ENCODE measurements around the gene FAM107B.
A peak's percentile ranks its signal among the peaks of the same experiment; 100 is the strongest.

FAM107B gene

GRCh38 chr10:14585287-14586193 lies 189.2 kb downstream of the FAM107B start:
- Histone ChIP-seq H3K27me3 (ENCODE audit: control insufficient read depth, insufficient read depth, low read length) (no peaks in the 10 kb centered on the region), H3K36me3 (ENCODE audit: control insufficient read depth, insufficient read depth, low read length) (no peaks in the 10 kb centered on the region), H3K9me3 (ENCODE audit: control insufficient read depth, insufficient read depth, low read depth, low read length) (no peaks in the 10 kb centered on the region), H3K27ac (ENCODE audit: low read depth, low read length) (peak overlapping the region; percentile 16; the same call in 1 of the 2 replicates), H3K4me3 (ENCODE audit: low read depth, low read length) (peak overlapping the region; percentile 21), H3K4me1 (ENCODE audit: control insufficient read depth, insufficient read depth, low read length) (peaks cover 29% of the 10 kb centered on the region), H3K9ac (ENCODE audit: low read length) (peak overlapping the region; percentile 15)

DNA sequence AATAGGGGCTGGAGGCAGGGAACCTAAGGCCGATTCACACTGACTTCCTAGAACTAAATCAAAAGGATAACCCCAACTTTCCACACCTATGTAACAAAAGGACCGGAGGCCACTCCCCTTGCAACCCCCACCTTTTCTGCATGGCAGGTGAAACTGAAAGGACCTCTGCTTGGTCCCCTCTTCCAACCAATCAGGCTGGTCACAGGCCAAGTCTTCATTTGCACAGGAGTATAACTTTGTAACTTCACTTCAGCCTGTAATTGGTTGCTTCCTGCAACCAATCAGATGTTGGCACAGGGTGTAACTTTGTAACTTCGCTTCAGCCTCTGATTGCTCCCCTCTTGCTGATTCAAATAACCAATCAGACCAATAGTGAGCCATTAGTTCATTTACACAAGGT lies 190.0 kb downstream of the FAM107B start:
- H3K4me1 ChIP-seq (ENCODE audit: control insufficient read depth, insufficient read depth, low read length) = peaks cover 29% of the 10 kb centered on the region
- no peak overlapping the region for H3K4me3 ChIP-seq (ENCODE audit: low read depth, low read length)
- H3K9ac ChIP-seq (ENCODE audit: low read length) = no peak overlapping the region
- no peaks in the 10 kb centered on the region for H3K36me3 ChIP-seq (ENCODE audit: control insufficient read depth, insufficient read depth, low read length)
- no peak overlapping the region for H3K27ac ChIP-seq (ENCODE audit: low read depth, low read length)
- H3K9me3 ChIP-seq (ENCODE audit: control insufficient read depth, insufficient read depth, low read depth, low read length) = no peaks in the 10 kb centered on the region
- no peaks in the 10 kb centered on the region for H3K27me3 ChIP-seq (ENCODE audit: control insufficient read depth, insufficient read depth, low read length)

DNA sequence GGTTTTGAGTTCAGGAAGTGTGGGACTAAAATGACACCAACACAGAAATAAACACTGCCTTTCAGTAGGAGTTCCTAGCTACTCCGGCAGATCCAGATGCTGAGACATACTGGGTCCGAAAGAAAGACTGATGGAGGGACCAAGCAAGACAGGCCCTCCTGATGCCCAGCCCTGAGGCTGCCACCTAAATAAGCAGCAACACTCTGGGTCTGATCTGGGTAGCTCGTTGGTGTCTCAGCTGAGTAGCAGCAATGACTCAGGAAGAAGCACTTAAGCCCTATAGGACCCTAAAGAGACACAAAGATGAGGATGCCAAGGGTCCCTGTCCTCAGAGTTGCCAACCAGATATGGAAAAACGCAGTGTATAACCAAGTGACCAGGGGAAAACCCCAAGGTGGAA lies 190.7 kb downstream of the FAM107B start:
- H3K27me3 ChIP-seq (ENCODE audit: control insufficient read depth, insufficient read depth, low read length) = no peaks in the 10 kb centered on the region
- no peak overlapping the region for H3K27ac ChIP-seq (ENCODE audit: low read depth, low read length)
- peaks cover 35% of the 10 kb centered on the region for H3K4me1 ChIP-seq (ENCODE audit: control insufficient read depth, insufficient read depth, low read length)
- H3K9me3 ChIP-seq (ENCODE audit: control insufficient read depth, insufficient read depth, low read depth, low read length) = no peaks in the 10 kb centered on the region
- no peaks in the 10 kb centered on the region for H3K36me3 ChIP-seq (ENCODE audit: control insufficient read depth, insufficient read depth, low read length)
- H3K9ac ChIP-seq (ENCODE audit: low read length) = no peak overlapping the region
- no peak overlapping the region for H3K4me3 ChIP-seq (ENCODE audit: low read depth, low read length)

DNA sequence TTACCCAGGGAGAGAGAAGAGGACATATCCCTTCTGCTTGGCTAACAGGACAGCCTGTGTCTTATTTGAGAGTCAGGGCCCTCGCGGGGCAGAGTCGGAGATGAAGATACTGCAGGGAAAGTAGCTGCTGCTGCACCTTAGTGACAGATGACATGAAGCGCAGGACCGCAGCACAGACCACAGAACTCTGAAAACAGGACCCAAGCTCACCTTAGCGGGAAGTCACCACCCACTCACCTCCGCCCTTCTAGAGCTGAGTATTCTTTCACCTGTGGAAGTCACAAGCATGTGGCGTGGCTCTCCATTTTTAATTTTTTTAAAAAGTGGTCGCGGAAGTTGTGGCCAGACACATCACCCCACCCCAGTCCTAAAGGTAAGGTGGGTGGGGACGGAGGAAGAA lies 191.4 kb downstream of the FAM107B start:
- Histone ChIP-seq H3K27ac (ENCODE audit: low read depth, low read length) (no peak overlapping the region), H3K27me3 (ENCODE audit: control insufficient read depth, insufficient read depth, low read length) (no peaks in the 10 kb centered on the region), H3K9ac (ENCODE audit: low read length) (no peak overlapping the region), H3K36me3 (ENCODE audit: control insufficient read depth, insufficient read depth, low read length) (no peaks in the 10 kb centered on the region), H3K4me1 (ENCODE audit: control insufficient read depth, insufficient read depth, low read length) (peaks cover 37% of the 10 kb centered on the region), H3K4me3 (ENCODE audit: low read depth, low read length) (no peak overlapping the region), H3K9me3 (ENCODE audit: control insufficient read depth, insufficient read depth, low read depth, low read length) (no peaks in the 10 kb centered on the region)

DNA sequence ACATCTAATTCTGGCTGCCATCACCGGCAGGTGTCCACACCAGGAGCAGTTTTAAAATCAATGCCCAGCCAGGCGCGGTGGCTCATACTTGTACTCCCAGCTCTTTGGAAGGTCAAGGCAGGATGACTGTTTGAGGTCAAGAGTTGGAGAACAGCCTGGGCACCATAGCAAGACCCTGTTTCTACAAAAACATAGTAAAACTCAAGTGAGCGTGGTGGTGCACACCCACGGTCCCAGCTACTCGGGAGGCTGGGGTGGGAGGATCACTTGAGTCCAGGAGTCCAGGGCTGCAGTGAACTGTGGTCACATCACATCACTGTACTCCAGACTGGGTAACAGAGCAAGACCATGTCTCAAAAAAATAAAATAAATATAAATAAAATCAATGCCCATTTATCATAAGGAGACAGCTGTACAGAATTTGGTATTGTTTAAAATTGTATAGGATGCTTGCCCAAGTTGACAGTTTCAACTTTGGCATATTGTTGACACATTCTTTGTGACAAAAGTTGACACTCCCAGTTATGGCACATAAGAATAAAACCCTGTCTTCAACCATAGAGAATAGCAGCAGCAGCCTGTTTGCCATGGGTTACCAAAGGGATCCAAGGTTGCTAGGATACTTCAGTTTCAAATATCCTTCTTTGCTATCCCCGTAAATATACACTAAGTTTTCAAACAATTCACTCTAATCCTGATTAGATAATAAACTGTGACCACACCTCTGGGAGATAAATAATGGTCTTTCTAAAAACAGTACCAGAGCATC lies 193.0 kb downstream of the FAM107B start:
- peaks cover 40% of the 10 kb centered on the region for H3K4me1 ChIP-seq (ENCODE audit: control insufficient read depth, insufficient read depth, low read length)
- no peaks in the 10 kb centered on the region for H3K36me3 ChIP-seq (ENCODE audit: control insufficient read depth, insufficient read depth, low read length)
- H3K27me3 ChIP-seq (ENCODE audit: control insufficient read depth, insufficient read depth, low read length) = no peaks in the 10 kb centered on the region
- no peak overlapping the region for H3K4me3 ChIP-seq (ENCODE audit: low read depth, low read length)
- no peak overlapping the region for H3K9ac ChIP-seq (ENCODE audit: low read length)
- no peaks in the 10 kb centered on the region for H3K9me3 ChIP-seq (ENCODE audit: control insufficient read depth, insufficient read depth, low read depth, low read length)
- no peak overlapping the region for H3K27ac ChIP-seq (ENCODE audit: low read depth, low read length)

GRCh38 chr10:14580671-14581332 lies 193.9 kb downstream of the FAM107B start:
- H3K4me1 ChIP-seq (ENCODE audit: control insufficient read depth, insufficient read depth, low read length) = peaks cover 31% of the 10 kb centered on the region

GRCh38 chr10:14579405-14579804 lies 195.3 kb downstream of the FAM107B start:
- Histone ChIP-seq H3K9ac (ENCODE audit: low read length) (no peak overlapping the region), H3K27me3 (ENCODE audit: control insufficient read depth, insufficient read depth, low read length) (no peaks in the 10 kb centered on the region), H3K27ac (ENCODE audit: low read depth, low read length) (no peak overlapping the region), H3K4me3 (ENCODE audit: low read depth, low read length) (no peak overlapping the region), H3K36me3 (ENCODE audit: control insufficient read depth, insufficient read depth, low read length) (no peaks in the 10 kb centered on the region), H3K9me3 (ENCODE audit: control insufficient read depth, insufficient read depth, low read depth, low read length) (no peaks in the 10 kb centered on the region), H3K4me1 (ENCODE audit: control insufficient read depth, insufficient read depth, low read length) (peaks cover 23% of the 10 kb centered on the region)

More at GRCh38 chr10:14580671-14581332, 193.9 kb downstream of the FAM107B start:
- H3K9me3 ChIP-seq (ENCODE audit: control insufficient read depth, insufficient read depth, low read depth, low read length) = no peaks in the 10 kb centered on the region
- no peaks in the 10 kb centered on the region for H3K36me3 ChIP-seq (ENCODE audit: control insufficient read depth, insufficient read depth, low read length)
- H3K9ac ChIP-seq (ENCODE audit: low read length) = no peak overlapping the region
- H3K27ac ChIP-seq (ENCODE audit: low read depth, low read length) = peak overlapping the region; percentile 26; the same call in 1 of the 2 replicates
- no peaks in the 10 kb centered on the region for H3K27me3 ChIP-seq (ENCODE audit: control insufficient read depth, insufficient read depth, low read length)
- no peak overlapping the region for H3K4me3 ChIP-seq (ENCODE audit: low read depth, low read length)

- H3K27me3 ChIP-seq (ENCODE audit: control insufficient read depth, insufficient read depth, low read length) = no peaks in the 10 kb centered on the region
- no peak overlapping the region for H3K9ac ChIP-seq (ENCODE audit: low read length)
- H3K27ac ChIP-seq (ENCODE audit: low read depth, low read length) = peak overlapping the region; percentile 25
- no peaks in the 10 kb centered on the region for H3K36me3 ChIP-seq (ENCODE audit: control insufficient read depth, insufficient read depth, low read length)
- peaks cover 23% of the 10 kb centered on the region for H3K4me1 ChIP-seq (ENCODE audit: control insufficient read depth, insufficient read depth, low read length)
- no peak overlapping the region for H3K4me3 ChIP-seq (ENCODE audit: low read depth, low read length)
- H3K9me3 ChIP-seq (ENCODE audit: control insufficient read depth, insufficient read depth, low read depth, low read length) = no peaks in the 10 kb centered on the region; the same call in 1 of the 2 replicates
These were observed 196.4 kb downstream of the FAM107B start for GRCh38 chr10:14578060-14578952.

GRCh38 chr10:14574885-14575284 lies 199.8 kb downstream of the FAM107B start:
- no peak overlapping the region for H3K4me3 ChIP-seq (ENCODE audit: low read depth, low read length)
- no peaks in the 10 kb centered on the region; the same call in 1 of the 2 replicates for H3K9me3 ChIP-seq (ENCODE audit: control insufficient read depth, insufficient read depth, low read depth, low read length)
- H3K9ac ChIP-seq (ENCODE audit: low read length) = no peak overlapping the region
- H3K27me3 ChIP-seq (ENCODE audit: control insufficient read depth, insufficient read depth, low read length) = no peaks in the 10 kb centered on the region
- H3K36me3 ChIP-seq (ENCODE audit: control insufficient read depth, insufficient read depth, low read length) = 0 out of 2 replicates have a peak, but pooled peaks cover 4% of the 10 kb centered on the region
- H3K27ac ChIP-seq (ENCODE audit: low read depth, low read length) = no peak overlapping the region
- peaks cover 23% of the 10 kb centered on the region for H3K4me1 ChIP-seq (ENCODE audit: control insufficient read depth, insufficient read depth, low read length)

DNA sequence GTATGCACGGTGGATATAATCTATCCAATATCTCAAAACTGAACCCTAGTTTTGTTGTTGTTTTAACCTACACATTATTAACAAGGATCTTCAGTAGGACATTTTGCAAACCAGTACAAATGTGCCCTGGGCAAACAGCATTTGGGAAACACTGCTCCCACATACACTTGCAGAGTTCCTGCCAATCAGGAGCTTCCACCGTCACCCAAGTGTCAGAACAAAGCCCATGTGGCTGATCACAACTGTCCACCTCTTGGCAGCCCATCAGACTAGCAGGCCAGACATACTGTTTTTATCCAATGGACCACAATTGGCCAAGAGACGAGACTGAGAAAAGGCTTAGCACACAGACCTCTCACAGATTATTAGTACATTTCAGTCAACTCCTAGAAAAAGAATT lies 200.4 kb downstream of the FAM107B start:
- peaks cover 20% of the 10 kb centered on the region for H3K4me1 ChIP-seq (ENCODE audit: control insufficient read depth, insufficient read depth, low read length)
- no peak overlapping the region for H3K4me3 ChIP-seq (ENCODE audit: low read depth, low read length)
- no peaks in the 10 kb centered on the region; the same call in 1 of the 2 replicates for H3K9me3 ChIP-seq (ENCODE audit: control insufficient read depth, insufficient read depth, low read depth, low read length)
- H3K9ac ChIP-seq (ENCODE audit: low read length) = no peak overlapping the region
- H3K27me3 ChIP-seq (ENCODE audit: control insufficient read depth, insufficient read depth, low read length) = no peaks in the 10 kb centered on the region
- H3K27ac ChIP-seq (ENCODE audit: low read depth, low read length) = no peak overlapping the region
- H3K36me3 ChIP-seq (ENCODE audit: control insufficient read depth, insufficient read depth, low read length) = 0 out of 2 replicates have a peak, but pooled peaks cover 4% of the 10 kb centered on the region
